ENCODE data around the gene S1PR4. TPM values are rescaled to one million over a fixed set of nuclear protein-coding genes. Genes with fewer than 3 reads are reported as not detected.
"Not testable (repeated sequence)": the region's sequence is repeated elsewhere in the genome, so short reads cannot be mapped to it uniquely, and the experiment has no call there.

Gene S1PR4
- total RNA-seq, 1 experiment from 2014 or later: 0.28 TPM

GRCh38 chr19:3190470-3190770 is 11.9 kb downstream of the S1PR4 start (continued):
- TF ChIP-seq ERG (CRISPR knock-in tag; IDR thresholded peaks at IDR 0.05) (no peak), FOXP1 (CRISPR knock-in tag; IDR thresholded peaks at IDR 0.05; ENCODE audit: borderline replicate concordance) (no peak), ZNF532 (CRISPR knock-in tag; IDR thresholded peaks at IDR 0.05; ENCODE audit: borderline replicate concordance) (no peak)

- H3K36me3 Mint-ChIP-seq: peaks cover 10% of the 10 kb centered on the region
- TF ChIP-seq PRRX2 (CRISPR knock-in tag; IDR thresholded peaks at IDR 0.05): no peak
- TF ChIP-seq, protein P1, sequence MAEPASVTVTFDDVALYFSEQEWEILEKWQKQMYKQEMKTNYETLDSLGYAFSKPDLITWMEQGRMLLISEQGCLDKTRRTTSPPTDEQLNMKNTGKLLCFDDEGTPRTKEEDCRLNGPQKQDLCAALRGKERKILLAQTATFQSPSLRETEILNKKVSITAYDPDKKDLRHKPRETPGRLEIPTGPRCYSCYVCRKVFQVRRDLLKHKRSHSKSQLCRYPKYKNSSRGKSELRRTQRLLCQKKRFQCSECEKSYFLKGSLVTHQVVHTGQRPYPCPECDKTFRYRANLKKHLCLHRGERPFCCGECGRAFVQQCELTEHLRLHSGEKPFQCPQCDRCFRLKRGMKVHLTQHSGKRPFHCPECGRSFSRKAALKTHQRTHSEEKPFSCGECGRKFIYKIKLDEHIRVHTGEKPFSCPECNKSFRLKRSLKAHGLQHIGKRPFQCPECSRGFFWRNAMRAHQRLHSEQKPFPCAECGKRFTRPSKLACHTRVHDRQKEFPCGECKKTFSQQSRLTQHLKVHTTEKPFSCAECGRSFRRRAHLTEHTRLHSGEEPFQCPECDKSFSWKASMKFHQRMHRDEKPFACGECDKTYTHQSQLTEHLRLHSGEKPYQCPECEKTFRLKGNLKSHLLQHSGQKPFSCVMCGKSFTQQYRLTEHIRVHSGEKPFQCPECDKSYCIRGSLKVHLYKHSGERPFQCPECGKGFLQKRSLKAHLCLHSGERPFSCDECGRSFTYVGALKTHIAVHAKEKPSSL (CRISPR knock-in tag; conservative IDR thresholded peaks at IDR 0.05): no peak
- TF ChIP-seq CREB1 (CRISPR knock-in tag; IDR thresholded peaks at IDR 0.05): no peak
- TF ChIP-seq EMX1 (CRISPR knock-in tag; IDR thresholded peaks at IDR 0.05): no peak
- no peak for TF ChIP-seq ZBTB21 (CRISPR knock-in tag; IDR thresholded peaks at IDR 0.05; ENCODE audit: borderline replicate concordance)
- TF ChIP-seq RORB (CRISPR knock-in tag; IDR thresholded peaks at IDR 0.05): no peak
- TF ChIP-seq ZNF138 (CRISPR knock-in tag; conservative IDR thresholded peaks at IDR 0.05): no peak
- TF ChIP-seq, protein P2, sequence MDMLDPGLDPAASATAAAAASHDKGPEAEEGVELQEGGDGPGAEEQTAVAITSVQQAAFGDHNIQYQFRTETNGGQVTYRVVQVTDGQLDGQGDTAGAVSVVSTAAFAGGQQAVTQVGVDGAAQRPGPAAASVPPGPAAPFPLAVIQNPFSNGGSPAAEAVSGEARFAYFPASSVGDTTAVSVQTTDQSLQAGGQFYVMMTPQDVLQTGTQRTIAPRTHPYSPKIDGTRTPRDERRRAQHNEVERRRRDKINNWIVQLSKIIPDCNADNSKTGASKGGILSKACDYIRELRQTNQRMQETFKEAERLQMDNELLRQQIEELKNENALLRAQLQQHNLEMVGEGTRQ (CRISPR knock-in tag; IDR thresholded peaks at IDR 0.05): no peak
- TF ChIP-seq ZNF512 (CRISPR knock-in tag; IDR thresholded peaks at IDR 0.05; ENCODE audit: borderline replicate concordance): no peak
- no peak for ATAC-seq
- POLR2A ChIA-PET: interaction anchor here (0.6 kb wide), 1 partner anchor 180 kb away, joined by 3 read pairs; no protein-coding TSS in a partner anchor
- CTCF ChIA-PET: interaction anchor here (1.1 to 1.2 kb wide), 2 partner anchors 87 to 240 kb away, joined by 4 read pairs; no protein-coding TSS in a partner anchor
- H3K27me3 Mint-ChIP-seq (ENCODE audit: low read depth): no peaks in the 10 kb centered on the region
- H3K4me1 Mint-ChIP-seq: peaks cover 20% of the 10 kb centered on the region
- H3K4me3 Mint-ChIP-seq: no peak overlapping the region
- H3K27ac Mint-ChIP-seq: peak overlapping the region; percentile 84
- no peaks in the 10 kb centered on the region for H3K9me3 Mint-ChIP-seq
- DNase-seq (ENCODE audit: low spot score): no peak
Observed at GRCh38 chr19:3190921-3191805, 12.6 kb downstream of the S1PR4 start.

GRCh38 chr19:3191806-3192104 is 13.2 kb downstream of the S1PR4 start:
- H3K4me3 Mint-ChIP-seq; H3K36me3 Mint-ChIP-seq; DNase-seq (ENCODE audit: low spot score); ATAC-seq; H3K9me3 Mint-ChIP-seq; POLR2A ChIA-PET; H3K27me3 Mint-ChIP-seq (ENCODE audit: low read depth); CTCF ChIA-PET; H3K27ac Mint-ChIP-seq: not testable (repeated sequence)
- peaks cover 18% of the 10 kb centered on the region for H3K4me1 Mint-ChIP-seq
